SHP77 treated with DMSO at 0.1 percent for 48 hours (cell line): ENCODE results near the gene KLF13.

Source experiments
- DNase-seq: peaks from one replicate; lab custom pipeline; 2025; lab: John Stamatoyannopoulos, UW

The KLF13 gene

GRCh38 chr15:31401282-31401681, 74.6 kb downstream of the KLF13 start:
- DNase-seq, result no peak

GRCh38 chr15:31402003-31402402, 75.4 kb downstream of the KLF13 start:
- DNase-seq, result no peak

- no peak for DNase-seq
Observed at GRCh38 chr15:31402511-31403056, 75.9 kb downstream of the KLF13 start.

GRCh38 chr15:31403096-31403495, 76.5 kb downstream of the KLF13 start:
- DNase-seq, result no peak

GRCh38 chr15:31403606-31404005, 77.0 kb downstream of the KLF13 start:
- DNase-seq, result no peak

GRCh38 chr15:31404345-31404744, 77.7 kb downstream of the KLF13 start:
- no peak for DNase-seq

GRCh38 chr15:31405200-31405920, 78.7 kb downstream of the KLF13 start:
- no peak for DNase-seq

GRCh38 chr15:31407376-31407775, 80.7 kb downstream of the KLF13 start:
- DNase-seq, result no peak

- DNase-seq, result no peak
Observed at GRCh38 chr15:31407851-31408250, 81.2 kb downstream of the KLF13 start.

GRCh38 chr15:31408724-31409123, 82.1 kb downstream of the KLF13 start:
- no peak for DNase-seq

GRCh38 chr15:31409171-31409570, 82.5 kb downstream of the KLF13 start:
- no peak for DNase-seq

- no peak for DNase-seq
Observed at GRCh38 chr15:31412824-31413223, 86.2 kb downstream of the KLF13 start.

- DNase-seq, result no peak
Observed at GRCh38 chr15:31415201-31415600, 88.6 kb downstream of the KLF13 start.

- DNase-seq, result no peak
Observed at GRCh38 chr15:31419820-31420219, 93.2 kb downstream of the KLF13 start.

- DNase-seq, result no peak
Observed at GRCh38 chr15:31427411-31427810, 100.8 kb downstream of the KLF13 start.
